ENCODE results near the gene FBRSL1.

FBRSL1 gene

DNA sequence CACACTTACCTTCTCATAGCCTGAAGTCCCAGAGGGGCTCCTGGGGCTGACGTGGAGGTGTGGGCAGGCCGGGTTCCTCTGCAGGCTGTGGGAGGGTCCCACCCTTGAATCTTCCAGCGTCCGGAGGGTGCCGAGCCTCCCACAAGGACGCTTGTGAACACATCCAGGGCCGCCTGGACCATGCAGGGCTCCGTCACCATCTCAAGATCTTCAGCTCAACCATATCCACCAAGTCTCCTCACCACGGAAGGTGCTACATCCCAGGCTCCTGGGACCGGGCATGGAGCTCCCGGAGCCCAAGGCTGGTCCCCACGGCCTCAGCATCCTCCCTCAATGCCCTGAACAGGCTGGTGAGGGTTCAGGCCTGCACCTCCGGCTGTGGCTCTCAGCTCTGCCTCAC lies 10.7 kb upstream of the FBRSL1 start:
- TF ChIP-seq, protein P1, sequence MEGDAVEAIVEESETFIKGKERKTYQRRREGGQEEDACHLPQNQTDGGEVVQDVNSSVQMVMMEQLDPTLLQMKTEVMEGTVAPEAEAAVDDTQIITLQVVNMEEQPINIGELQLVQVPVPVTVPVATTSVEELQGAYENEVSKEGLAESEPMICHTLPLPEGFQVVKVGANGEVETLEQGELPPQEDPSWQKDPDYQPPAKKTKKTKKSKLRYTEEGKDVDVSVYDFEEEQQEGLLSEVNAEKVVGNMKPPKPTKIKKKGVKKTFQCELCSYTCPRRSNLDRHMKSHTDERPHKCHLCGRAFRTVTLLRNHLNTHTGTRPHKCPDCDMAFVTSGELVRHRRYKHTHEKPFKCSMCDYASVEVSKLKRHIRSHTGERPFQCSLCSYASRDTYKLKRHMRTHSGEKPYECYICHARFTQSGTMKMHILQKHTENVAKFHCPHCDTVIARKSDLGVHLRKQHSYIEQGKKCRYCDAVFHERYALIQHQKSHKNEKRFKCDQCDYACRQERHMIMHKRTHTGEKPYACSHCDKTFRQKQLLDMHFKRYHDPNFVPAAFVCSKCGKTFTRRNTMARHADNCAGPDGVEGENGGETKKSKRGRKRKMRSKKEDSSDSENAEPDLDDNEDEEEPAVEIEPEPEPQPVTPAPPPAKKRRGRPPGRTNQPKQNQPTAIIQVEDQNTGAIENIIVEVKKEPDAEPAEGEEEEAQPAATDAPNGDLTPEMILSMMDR (IDR thresholded peaks at IDR 0.05; ENCODE audit: borderline replicate concordance, control extremely low read depth, extremely low read depth, insufficient read depth, missing control alignments): no peak
- DNase-seq (ENCODE audit: low spot score): no peak
- in situ Hi-C loops (cut with MboI; ENCODE audit: low sequenced_read_pairs, unreplicated experiment): no loop called here

DNA sequence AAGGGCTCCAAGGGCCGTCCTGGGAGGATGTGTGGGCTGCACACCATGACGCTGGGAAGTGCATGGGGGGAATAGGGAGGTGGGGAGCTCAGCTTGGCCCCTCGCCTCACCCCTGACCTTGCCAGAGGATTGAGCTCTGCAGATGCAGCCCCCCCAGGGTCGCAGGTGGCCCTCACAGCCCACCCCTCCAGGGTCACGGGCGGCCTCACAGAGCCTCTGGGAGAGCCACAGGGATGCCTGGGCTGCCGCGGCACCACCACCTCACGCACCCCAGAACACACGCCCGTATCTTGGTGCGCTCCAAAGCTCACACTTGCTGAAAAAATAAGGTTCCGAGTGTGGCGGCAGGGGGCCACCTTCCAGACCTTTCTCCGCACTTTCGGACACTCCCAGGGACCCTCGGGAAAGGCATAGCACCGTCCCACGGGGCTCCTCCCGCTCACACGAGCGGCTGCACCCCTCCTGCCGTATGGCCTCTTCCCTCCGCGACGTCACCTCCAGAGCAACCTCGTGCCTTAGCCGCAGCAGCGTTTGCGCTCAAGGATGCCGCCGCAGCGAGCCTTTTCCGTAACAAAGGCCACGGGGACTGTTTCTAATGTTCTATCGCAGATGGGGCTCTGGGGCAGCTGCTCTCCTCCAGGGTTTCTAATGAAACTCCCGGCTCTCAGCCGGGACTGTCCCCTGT lies 9.9 kb upstream of the FBRSL1 start:
- DNase-seq (ENCODE audit: low spot score): no peak
- TF ChIP-seq, protein P1 (IDR thresholded peaks at IDR 0.05; ENCODE audit: borderline replicate concordance, control extremely low read depth, extremely low read depth, insufficient read depth, missing control alignments): no peak
- in situ Hi-C loops (cut with MboI; ENCODE audit: low sequenced_read_pairs, unreplicated experiment): no loop called here

DNA sequence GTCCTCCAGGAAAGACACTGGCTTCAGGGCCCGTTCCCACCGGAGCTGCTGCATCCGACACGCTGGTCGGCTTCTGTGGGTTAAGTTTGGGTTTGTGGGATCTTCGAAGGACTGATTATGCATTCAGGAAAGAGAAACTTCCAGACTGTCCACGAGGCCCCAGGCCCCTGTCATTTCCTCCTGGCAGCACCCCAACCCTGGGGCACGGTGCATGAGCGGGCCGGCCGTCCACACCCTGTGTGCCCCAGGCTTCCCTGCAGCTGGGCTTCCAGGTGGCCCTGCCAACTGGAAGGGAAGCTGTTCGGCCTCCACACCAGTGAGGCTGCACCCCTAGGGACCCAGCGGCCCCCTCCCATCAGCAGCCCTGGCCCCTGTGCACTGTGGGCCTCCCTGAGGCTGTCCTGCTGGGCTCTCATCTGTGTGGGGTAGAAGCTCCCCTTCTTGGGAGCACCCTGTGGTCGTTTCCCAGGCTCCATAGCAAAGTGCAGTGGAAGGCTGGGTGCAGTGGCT lies 9.3 kb upstream of the FBRSL1 start:
- TF ChIP-seq, protein P1 (IDR thresholded peaks at IDR 0.05; ENCODE audit: borderline replicate concordance, control extremely low read depth, extremely low read depth, insufficient read depth, missing control alignments): no peak
- no peak for DNase-seq (ENCODE audit: low spot score)
- in situ Hi-C loops (cut with MboI; ENCODE audit: low sequenced_read_pairs, unreplicated experiment): no loop called here

DNA sequence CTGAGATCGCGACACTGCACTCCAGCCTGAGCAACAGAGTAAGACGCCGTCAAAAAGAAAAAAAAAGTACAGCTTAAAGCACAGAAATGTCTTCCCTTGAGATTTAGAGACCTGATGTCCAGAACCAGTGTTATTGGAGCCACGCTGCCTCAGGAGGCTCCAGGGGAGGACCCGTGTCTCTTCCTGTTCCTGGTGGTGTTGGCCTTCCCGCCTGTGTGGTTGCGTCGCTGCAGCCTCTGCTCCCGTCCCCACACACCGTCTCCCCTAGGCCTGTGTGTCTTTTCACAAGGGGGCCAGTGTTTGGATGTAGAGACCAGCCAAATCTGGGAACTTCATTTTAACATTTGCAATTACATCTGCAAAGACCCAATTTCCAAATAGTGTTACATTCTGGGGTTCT lies 8.6 kb upstream of the FBRSL1 start:
- in situ Hi-C loops (cut with MboI; ENCODE audit: low sequenced_read_pairs, unreplicated experiment): no loop called here
- TF ChIP-seq, protein P1 (IDR thresholded peaks at IDR 0.05; ENCODE audit: borderline replicate concordance, control extremely low read depth, extremely low read depth, insufficient read depth, missing control alignments): no peak
- no peak for DNase-seq (ENCODE audit: low spot score)

DNA sequence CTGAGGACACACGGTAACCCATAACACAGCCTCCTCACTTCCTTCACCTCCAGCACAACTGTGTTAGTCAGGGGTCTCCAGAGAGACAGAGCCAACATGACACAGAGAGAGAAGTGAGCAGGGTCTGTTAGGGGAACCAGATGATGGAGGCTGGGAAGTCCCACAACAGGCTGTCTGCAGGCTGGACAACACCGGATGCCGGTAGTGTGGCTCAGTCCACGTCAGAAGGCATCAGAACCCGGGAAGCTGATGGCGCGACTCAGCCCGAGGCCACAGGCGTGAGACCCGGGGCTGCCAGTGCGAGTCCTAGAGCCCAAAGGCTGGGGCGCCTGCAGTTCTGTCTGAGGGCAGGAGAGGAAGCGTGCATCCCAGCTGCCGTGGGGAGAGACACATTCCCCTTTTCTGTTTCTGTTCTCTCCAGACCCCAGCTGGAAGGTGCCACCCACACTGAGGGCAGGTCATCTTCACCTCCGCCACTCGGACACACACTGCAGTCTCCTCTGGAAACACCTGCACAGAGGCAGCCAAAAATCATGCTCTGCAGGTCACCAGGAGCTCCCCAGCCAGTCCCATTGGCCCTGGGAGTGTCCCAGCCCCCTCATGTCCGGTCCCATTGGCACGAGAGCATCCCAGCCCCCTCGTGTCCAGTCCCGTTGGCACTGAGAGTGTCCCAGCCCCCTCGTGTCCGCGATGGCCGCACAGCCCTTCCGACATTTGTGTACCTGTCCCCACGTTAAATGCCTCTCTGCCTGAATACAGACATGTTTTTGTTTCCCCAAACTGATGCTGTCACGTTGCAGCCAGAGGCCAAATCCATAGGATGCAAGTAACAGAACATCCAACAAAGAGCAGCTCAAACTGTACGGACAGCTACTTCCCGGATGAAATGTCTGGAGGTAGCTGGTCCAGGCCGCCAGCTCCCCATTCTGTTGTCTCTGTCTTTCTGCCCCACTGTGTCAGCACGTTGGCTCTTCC lies 7.9 kb upstream of the FBRSL1 start:
- in situ Hi-C loops (cut with MboI; ENCODE audit: low sequenced_read_pairs, unreplicated experiment): no loop called here
- TF ChIP-seq, protein P1 (IDR thresholded peaks at IDR 0.05; ENCODE audit: borderline replicate concordance, control extremely low read depth, extremely low read depth, insufficient read depth, missing control alignments): no peak
- no peak for DNase-seq (ENCODE audit: low spot score)

DNA sequence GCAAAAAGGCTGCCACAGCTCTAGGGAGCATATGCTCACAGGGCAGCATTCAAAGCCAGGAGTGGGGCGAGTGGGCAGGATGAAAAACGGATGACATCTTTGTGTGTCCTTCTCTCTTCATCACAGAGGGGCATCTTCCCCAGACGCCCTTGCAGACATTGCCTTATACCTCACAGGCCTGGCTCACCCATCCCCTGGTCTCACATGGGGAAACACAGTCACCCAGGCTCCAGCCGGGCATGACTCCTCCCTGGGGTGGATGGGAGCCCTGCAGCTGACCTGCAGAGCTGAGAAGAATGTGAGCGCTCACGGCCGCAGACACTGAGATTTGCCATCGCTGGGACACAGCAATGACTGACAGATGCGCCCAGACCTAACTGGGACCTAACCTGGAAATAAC lies 7.2 kb upstream of the FBRSL1 start:
- TF ChIP-seq, protein P1 (IDR thresholded peaks at IDR 0.05; ENCODE audit: borderline replicate concordance, control extremely low read depth, extremely low read depth, insufficient read depth, missing control alignments): no peak
- no peak for DNase-seq (ENCODE audit: low spot score)
- in situ Hi-C loops (cut with MboI; ENCODE audit: low sequenced_read_pairs, unreplicated experiment): no loop called here
